Liver (tissue), 9 donors: ENCODE results near the gene CHTOP. TPM values are rescaled to one million over a fixed set of nuclear protein-coding genes. Genes with fewer than 3 reads are reported as not detected.

ENCODE experiments used
- DNase-seq: peaks from one replicate; pipeline ENCODE4 v3.0.0-alpha.2; 2017; ENCODE audit warnings: low spot score
- H3K27ac ChIP-seq, 2 donors: one replicate each; pipeline ENCODE4 v1.7.0; 2013; ENCODE audit warnings: inconsistent platforms in 2 of 2, low read length in 2 of 2, control low read depth in 1 of 2, low read depth in 1 of 2, mild to moderate bottlenecking in 1 of 2
- H3K27me3 ChIP-seq, 4 donors: one replicate each; pipeline versions ENCODE4 v1.6.1 to v1.7.0; 2013; ENCODE audit warnings: low read length in 3 of 4, inconsistent platforms in 1 of 4, mild to moderate bottlenecking in 1 of 4, moderate library complexity in 1 of 4; ENCODE audit not compliant: control insufficient read depth in 4 of 4, insufficient read depth in 4 of 4
- H3K36me3 ChIP-seq, 4 donors: one replicate each; pipeline versions ENCODE4 v1.6.1 to v1.7.0; 2013; ENCODE audit warnings: low read length in 3 of 4, mild to moderate bottlenecking in 3 of 4, low read depth in 1 of 4, moderate library complexity in 1 of 4; ENCODE audit not compliant: control insufficient read depth in 4 of 4, insufficient read depth in 3 of 4
- H3K4me1 ChIP-seq, 4 donors: one replicate each; pipeline versions ENCODE4 v1.6.1 to v1.7.0; 2013; ENCODE audit warnings: low read length in 3 of 4, mild to moderate bottlenecking in 3 of 4, moderate library complexity in 1 of 4; ENCODE audit not compliant: control insufficient read depth in 4 of 4, insufficient read depth in 4 of 4
- H3K4me3 ChIP-seq, 3 donors: one replicate each; pipeline versions ENCODE4 v1.6.1 to v1.7.0; 2013; ENCODE audit warnings: low read length in 3 of 3, control low read depth in 1 of 3, low read depth in 1 of 3, mild to moderate bottlenecking in 1 of 3
- H3K9ac ChIP-seq, 2 donors: one replicate each; pipeline ENCODE4 v1.7.0; 2013; ENCODE audit warnings: low read length in 2 of 2, mild to moderate bottlenecking in 2 of 2, moderate library complexity in 2 of 2, control low read depth in 1 of 2, low read depth in 1 of 2
- H3K9me3 ChIP-seq, 4 donors: one replicate each; pipeline versions ENCODE4 v1.6.1 to v1.7.0; 2013; ENCODE audit warnings: low read length in 3 of 4; ENCODE audit not compliant: control insufficient read depth in 4 of 4
- ATF3 ChIP-seq: IDR thresholded peaks from 2 replicates; pipeline ENCODE4 v1.6.1; 2016; ENCODE audit warnings: antibody characterized with exemption
- CTCF ChIP-seq: fragments of 150-350 bp; IDR thresholded peaks from 2 replicates; pipeline ENCODE4 v1.5.1; 2017; ENCODE audit warnings: improper control_type of control experiment, low read depth, low read length; ENCODE audit not compliant: missing input control
- EGR1 ChIP-seq, 2 donors: IDR thresholded peaks; 2 replicates each; pipeline ENCODE4 v1.6.1; 2016 to 2018; ENCODE audit warnings: antibody characterized with exemption in 2 of 2, low read depth in 2 of 2
- FOXA1 ChIP-seq: IDR thresholded peaks from 2 replicates; pipeline ENCODE4 v1.6.1; 2016; ENCODE audit warnings: antibody characterized with exemption
- FOXA2 ChIP-seq: IDR thresholded peaks from 2 replicates; pipeline ENCODE4 v1.6.1; 2016; ENCODE audit warnings: antibody characterized with exemption
- GABPA ChIP-seq, 2 donors: IDR thresholded peaks in 1 of 2; conservative IDR thresholded peaks in 1 of 2; 2 replicates each; pipeline ENCODE4 v1.6.1; 2016; ENCODE audit warnings: antibody characterized with exemption in 2 of 2, mild to moderate bottlenecking in 1 of 2, moderate library complexity in 1 of 2
- HNF4A ChIP-seq, 2 donors: conservative IDR thresholded peaks; 2 replicates each; pipeline ENCODE4 v1.6.1; 2016; ENCODE audit warnings: antibody characterized with exemption in 2 of 2, mild to moderate bottlenecking in 2 of 2
- MAX ChIP-seq: IDR thresholded peaks from 2 replicates; pipeline ENCODE4 v1.6.1; 2016; ENCODE audit warnings: antibody characterized with exemption
- NR2F2 ChIP-seq: IDR thresholded peaks from 2 replicates; pipeline ENCODE4 v1.6.1; 2016; ENCODE audit warnings: antibody characterized with exemption
- RAD21 ChIP-seq, 2 donors: IDR thresholded peaks; 2 replicates each; pipeline ENCODE4 v1.6.1; 2016; ENCODE audit warnings: antibody characterized with exemption in 2 of 2, mild to moderate bottlenecking in 2 of 2
- REST ChIP-seq: IDR thresholded peaks from 2 replicates; pipeline ENCODE4 v1.6.1; 2016; ENCODE audit warnings: antibody characterized with exemption, mild to moderate bottlenecking
- RXRA ChIP-seq, 2 donors: IDR thresholded peaks; 2 replicates each; pipeline ENCODE4 v1.6.1; 2017 to 2018; ENCODE audit warnings: antibody characterized with exemption in 2 of 2, mild to moderate bottlenecking in 1 of 2
- SP1 ChIP-seq: IDR thresholded peaks from 2 replicates; pipeline ENCODE4 v1.6.1; 2018; ENCODE audit warnings: antibody characterized with exemption, mild to moderate bottlenecking
- TAF1 ChIP-seq: conservative IDR thresholded peaks from 2 replicates; pipeline ENCODE4 v1.6.1; 2016; ENCODE audit warnings: antibody characterized with exemption, mild to moderate bottlenecking
- YY1 ChIP-seq: IDR thresholded peaks from 2 replicates; pipeline ENCODE4 v1.6.1; 2016; ENCODE audit warnings: antibody characterized with exemption, mild to moderate bottlenecking
- ZBTB33 ChIP-seq: IDR thresholded peaks from 2 replicates; pipeline ENCODE4 v1.6.1; 2016; ENCODE audit warnings: antibody characterized with exemption
- WGBS: extraction: QIAGEN DNeasy Blood & Tissue Kit; methylation state at CpG from one replicate; pipeline ENCODE4 v1.1.7; 2013; 5-methylcytosine and 5-hydroxymethylcytosine counted together
- polyA plus RNA-seq, 2 donors: library from polyadenylated mRNA; stranded (reverse) in 1 of 2; unstranded in 1 of 2; fragments of 200-250 nt in 1 of 2; fragments of >200 nt in 1 of 2; fragmentation: Nextera tagmentation in 1 of 2; extraction: Ambion mirVana in 1 of 2; gene quantifications; one replicate each; pipeline versions ENCODE4 v1.2.1 to v1.2.3, GENCODE V29; 2013 to 2015
- total RNA-seq, 2 donors: library from RNA; depleted of rRNA; stranded (reverse); fragments of >200 nt; gene quantifications; one replicate each; pipeline ENCODE4 v1.2.3, GENCODE V29; 2014
- donor health status: healthy.
- donor health status: healthy.
- donor health status: healthy.
- donor health status: healthy.
- donor health status: healthy.

The CHTOP gene
- total and polyA plus RNA-seq, 4 donors, result 16.4 to 30.9 (median 24.3) TPM

- DNase-seq, result no peak
- H3K36me3 ChIP-seq, result no peaks in the 10 kb centered on the region
- TF ChIP-seq HNF4A (conservative IDR thresholded peaks at IDR 0.05) (no peak), NR2F2 (no peak), EGR1 (IDR thresholded peaks at IDR 0.05; ENCODE audit: low read depth in 2 of 2) (no peak), YY1 (no peak), ATF3 (no peak), ZBTB33 (no peak), CTCF (no peak), FOXA2 (no peak), RAD21 (IDR thresholded peaks at IDR 0.05) (no peak), SP1 (no peak)
- no peak overlapping the region for H3K4me3 ChIP-seq
- no peaks in the 10 kb centered on the region for H3K27me3 ChIP-seq
- no peak overlapping the region for H3K27ac ChIP-seq
- no peaks in the 10 kb centered on the region for H3K4me1 ChIP-seq
- no peaks in the 10 kb centered on the region for H3K9me3 ChIP-seq
- WGBS, result 87% methylated on average over 7 of the region's 7 CpGs
- H3K9ac ChIP-seq, result no peak overlapping the region
Observed at GRCh38 chr1:153598309-153599172, 35.3 kb upstream of the CHTOP start.

- TF ChIP-seq FOXA1 (no peak), RXRA (IDR thresholded peaks at IDR 0.05) (no peak), TAF1 (no peak), GABPA (IDR thresholded peaks at IDR 0.05 in 1 of 2, conservative IDR thresholded peaks at IDR 0.05 in 1 of 2) (no peak), MAX (no peak), REST (no peak), YY1 (no peak)
- no peak overlapping the region for H3K27ac ChIP-seq
- H3K4me1 ChIP-seq, result no peaks in the 10 kb centered on the region
- H3K9ac ChIP-seq, result no peak overlapping the region
- H3K27me3 ChIP-seq, result no peaks in the 10 kb centered on the region
- H3K9me3 ChIP-seq, result no peaks in the 10 kb centered on the region
- no peaks in the 10 kb centered on the region for H3K36me3 ChIP-seq
- DNase-seq, result no peak
- no peak overlapping the region for H3K4me3 ChIP-seq
- WGBS, result 92% methylated on average over 7 of the region's 7 CpGs
Observed at GRCh38 chr1:153599847-153600246, 34.0 kb upstream of the CHTOP start.
